GM19025 (cell line): ENCODE results near the gene FOXI1.
"Not testable (repeated sequence)": the region's sequence is repeated elsewhere in the genome, so short reads cannot be mapped to it uniquely, and the experiment has no call there.

Experiments used
- ATAC-seq: cut with Tn5 transposase; IDR thresholded peaks from one replicate; pipeline ENCODE4 v1.9.1; 2021; ENCODE audit warnings: mild to moderate bottlenecking, low read depth, moderate library complexity; ENCODE audit not compliant: unreplicated experiment

The FOXI1 gene

DNA sequence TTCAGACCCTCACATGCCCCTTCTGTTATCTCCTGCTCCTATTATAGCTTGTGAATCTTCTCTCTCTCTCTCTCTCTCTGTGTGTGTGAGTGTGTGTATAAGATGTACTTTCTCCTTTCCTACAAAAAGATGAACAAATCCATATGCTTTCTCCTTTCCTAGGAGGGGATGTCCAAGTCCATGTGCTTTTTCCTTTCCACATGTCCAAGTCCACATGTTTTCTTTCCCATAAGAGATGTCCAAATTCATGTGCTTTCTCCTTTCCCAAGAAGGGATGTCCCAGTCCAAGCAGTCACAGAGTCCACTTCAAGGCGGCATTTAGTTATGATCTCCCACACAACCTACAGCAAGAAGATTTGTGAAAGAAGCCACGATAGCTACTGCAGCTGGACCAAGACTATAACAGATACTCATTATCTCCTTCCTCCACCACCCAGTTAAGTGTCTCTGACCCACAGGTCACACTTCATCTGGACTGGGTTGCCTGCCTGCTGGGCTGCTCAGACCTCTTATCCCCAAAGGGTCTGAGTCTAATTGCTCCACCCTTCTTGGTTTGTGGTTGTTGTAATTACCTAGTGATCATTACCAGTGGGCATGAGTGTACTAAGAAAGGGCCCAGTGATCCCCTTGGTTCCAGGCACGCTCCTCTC lies 18.4 kb upstream of the FOXI1 start:
- ATAC-seq = no peak

DNA sequence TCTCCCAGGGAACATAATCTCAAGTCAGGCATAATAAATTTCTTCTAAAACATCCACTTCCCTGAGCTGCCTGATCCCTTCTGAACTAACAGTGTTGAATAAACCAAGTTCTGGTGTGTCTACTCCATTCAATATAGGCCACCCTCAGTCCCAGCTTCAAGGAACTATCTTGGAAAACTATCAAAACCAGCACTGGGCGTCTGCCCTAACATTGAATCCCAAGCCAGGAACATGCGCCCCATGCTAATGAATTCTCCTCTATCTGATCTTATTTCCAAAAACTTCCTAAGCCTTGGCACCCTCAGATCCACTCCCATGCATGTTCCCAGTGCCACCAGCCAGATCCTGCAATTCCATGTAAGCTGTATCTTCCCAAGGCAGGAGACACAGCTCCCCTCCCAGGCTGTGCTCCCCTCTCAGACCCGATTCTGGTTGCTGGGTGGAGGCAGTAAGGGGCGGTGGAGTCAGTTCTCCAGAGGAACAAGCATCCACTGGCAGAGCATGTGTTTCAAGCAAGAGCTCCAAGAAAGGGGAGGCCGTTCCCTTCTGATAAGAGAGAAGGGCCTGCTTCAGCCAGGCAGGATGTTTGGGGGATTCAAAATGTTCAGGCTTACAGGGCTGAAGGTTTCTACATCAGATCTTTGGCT lies 13.1 kb upstream of the FOXI1 start:
- no peak for ATAC-seq

DNA sequence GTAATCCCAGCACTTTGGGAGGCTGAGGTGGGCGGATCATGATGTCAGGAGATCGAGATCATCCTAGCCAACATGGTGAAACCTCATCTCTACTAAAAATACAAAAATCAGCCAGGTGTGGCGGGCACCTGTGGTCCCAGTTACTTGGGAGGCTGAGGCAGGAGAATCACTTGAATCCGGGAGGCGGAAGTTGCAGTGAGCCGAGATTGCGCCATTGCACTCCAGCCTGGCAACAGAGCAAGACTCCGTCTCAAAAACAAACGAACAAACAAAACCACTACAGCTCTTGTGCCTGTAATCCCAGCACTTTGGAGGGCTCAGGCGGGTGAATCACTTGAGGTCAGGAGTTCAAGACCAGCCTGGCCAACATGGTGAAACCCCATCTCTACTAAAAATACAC lies 11.4 kb upstream of the FOXI1 start:
- not testable (repeated sequence) for ATAC-seq

- ATAC-seq = no peak
Observed at GRCh38 chr5:170095646-170096045, 10.1 kb upstream of the FOXI1 start.

DNA sequence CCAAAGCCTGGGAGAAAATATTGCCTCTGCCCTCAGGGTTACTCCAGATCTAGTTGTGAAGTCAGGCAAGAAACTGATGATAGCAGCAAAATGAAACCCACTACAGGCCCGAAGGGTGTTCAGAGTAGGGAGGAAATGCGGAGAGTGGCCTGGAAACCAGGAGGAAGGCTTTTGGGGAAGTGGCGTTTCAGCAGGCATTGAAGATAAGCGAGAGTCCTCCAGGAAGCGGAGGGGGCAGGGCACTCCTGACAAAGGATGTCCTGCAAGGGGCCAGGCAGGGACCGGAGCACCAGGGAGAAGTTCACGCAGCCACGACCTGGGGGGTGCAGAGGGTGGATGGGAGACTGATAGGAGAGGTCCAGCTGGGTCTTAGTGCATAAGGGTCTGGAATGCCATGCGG lies 7.8 kb upstream of the FOXI1 start:
- ATAC-seq = no peak

- ATAC-seq = no peak
Observed at GRCh38 chr5:170100066-170100943, 5.4 kb upstream of the FOXI1 start.

DNA sequence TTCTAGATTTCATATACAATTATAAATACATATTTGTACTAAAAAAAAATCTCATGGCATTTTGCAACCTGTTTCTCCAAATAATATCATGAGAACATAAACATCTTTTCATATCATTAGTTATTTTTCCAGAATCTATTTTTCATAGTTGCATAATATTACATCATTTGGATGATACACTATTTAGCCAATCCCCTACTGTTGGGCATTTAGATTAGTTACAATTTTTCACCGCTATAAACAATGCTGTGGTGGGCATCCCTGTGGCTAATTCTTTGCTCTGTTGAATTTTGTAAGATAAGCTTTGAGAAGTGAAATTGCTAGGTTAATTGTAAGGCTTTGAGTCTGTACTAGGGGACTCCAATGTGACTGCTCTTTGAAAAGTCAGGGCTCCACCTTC lies 2.2 kb upstream of the FOXI1 start:
- no peak for ATAC-seq

GRCh38 chr5:170104299-170104698 lies 1.4 kb upstream of the FOXI1 start:
- ATAC-seq = no peak

- ATAC-seq = no peak
Observed at GRCh38 chr5:170104710-170105109, 987 bp upstream of the FOXI1 start.

DNA sequence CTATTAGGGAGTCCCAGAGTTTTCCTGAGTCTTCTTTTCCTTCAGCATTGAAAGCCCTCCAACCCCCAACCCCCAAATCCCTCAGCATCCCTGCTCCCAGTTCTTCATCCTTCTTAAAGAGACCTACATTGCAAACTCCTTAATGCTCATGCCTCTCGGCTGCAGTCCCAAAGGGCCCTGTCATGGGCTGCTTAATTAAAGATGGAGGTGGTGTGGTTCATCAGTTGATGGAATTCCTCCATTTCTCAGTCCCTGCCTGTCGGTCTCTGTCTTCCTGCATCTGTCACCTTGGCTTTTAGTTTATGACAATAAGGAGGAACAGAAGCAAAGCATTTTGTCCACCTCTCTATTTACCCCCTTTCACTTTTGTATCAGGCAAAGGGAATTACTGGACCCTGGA lies 2.0 kb downstream of the FOXI1 start:
- no peak for ATAC-seq

- no peak for ATAC-seq
Observed at GRCh38 chr5:170108266-170108785, 2.6 kb downstream of the FOXI1 start.

DNA sequence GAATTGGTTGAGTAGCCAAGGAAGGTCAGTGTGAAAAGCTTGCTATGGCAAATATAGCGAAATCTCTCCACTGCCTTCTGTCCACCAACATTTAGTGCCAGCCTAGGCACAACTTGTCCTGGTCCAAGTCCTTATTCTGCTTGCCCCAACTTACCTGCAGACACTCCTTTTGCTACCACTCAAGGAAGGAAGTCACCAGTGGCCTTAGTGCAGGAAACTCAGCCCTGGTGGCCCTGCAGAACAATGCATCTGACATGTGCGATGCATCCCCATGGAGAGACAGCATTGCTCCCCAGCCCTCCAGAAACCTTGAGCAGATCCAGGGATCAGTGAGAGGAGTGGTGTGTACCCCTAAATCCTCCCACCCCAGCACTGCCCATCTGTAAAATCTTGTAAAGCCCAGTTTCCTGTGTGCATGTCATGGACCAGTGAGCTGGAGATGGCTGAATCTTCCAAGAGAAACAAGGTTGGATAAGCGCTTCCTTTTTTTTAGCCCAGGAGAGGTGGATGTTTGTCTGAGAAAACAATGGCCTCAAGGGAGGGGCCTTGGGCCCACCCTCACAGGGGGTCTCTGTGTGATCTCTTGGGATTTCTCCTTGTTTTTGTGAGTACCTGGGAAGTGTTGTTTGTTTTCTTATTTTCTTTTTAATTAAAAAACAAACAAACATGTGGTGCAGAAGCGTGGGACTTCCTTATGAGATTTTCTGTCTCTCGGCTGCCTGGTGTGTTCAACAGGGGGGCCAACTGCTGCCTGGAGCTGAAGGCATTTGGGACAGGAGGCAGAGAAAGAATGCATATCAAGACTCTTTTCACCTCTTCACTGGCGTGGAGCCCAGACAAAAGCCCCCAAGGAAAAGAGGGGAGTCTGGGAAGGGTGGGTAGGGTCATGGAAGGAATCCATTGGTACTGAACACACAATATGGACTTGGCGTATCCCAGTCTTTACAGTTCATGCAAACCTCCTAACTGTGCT lies 3.6 kb downstream of the FOXI1 start:
- ATAC-seq = no peak

DNA sequence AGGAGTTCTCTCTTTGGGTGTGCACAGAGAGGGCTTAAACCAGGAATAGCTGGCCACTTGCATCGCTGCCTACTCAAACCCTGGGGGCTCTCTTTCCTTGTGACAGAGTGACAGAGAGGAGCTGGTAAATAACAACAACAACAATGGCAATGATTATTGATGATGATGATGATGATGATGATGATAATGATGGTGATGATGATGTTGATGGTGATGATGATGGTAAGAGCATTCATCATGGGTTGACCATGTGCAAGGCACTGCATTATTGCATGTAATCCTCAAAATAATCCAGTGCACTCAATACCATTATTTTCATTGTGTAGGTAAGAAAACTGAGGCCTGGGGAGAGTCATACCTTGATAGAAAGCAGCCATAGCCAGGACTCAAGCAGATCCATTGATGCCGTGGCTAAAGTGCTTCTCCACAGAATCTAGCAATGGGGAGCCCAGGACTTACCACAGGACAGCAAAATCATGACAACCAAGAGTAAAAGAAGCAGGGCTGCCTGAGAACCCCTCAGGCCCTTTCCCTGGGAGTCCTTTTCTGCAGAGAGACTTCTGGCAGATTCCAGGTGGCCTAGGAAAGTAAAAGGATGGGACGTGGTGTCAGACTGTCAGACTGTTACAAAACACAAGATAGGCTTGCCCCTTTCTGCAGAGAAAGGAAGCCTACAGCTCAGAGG lies 4.8 kb downstream of the FOXI1 start:
- ATAC-seq = no peak

DNA sequence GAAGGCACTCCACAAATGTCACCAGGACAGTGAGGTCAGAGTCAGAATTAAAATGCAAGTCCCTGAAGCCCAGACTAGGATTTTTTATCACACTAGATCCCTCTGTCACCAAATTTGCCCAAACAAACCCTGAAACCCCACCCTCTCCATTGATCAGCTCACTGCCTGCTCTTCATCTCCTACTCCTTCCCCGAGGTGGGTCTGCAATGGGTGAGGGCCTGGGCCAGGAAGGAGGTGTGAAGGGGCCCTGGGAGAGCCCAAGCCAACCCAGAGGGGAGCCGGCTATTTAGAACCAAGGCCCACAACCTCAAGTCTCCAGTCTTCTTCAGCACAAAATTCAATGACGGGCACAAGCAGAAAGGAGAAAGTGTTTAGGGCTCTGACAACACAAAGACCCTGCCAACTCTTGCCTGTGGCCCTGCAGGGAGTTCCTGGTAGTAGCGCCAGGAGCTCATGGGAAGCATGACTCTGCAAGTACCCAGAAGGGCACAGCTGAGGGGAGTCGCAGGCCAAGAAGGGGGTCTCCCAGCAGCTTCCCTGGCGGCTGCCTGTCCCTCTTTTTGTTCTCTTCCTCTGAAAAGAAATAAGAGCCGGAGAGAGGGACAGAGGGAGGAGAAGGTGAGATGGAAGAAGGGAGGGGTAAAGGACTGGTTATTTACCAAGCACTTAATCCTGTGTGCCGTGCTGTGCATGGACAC lies 5.5 kb downstream of the FOXI1 start:
- ATAC-seq = no peak

DNA sequence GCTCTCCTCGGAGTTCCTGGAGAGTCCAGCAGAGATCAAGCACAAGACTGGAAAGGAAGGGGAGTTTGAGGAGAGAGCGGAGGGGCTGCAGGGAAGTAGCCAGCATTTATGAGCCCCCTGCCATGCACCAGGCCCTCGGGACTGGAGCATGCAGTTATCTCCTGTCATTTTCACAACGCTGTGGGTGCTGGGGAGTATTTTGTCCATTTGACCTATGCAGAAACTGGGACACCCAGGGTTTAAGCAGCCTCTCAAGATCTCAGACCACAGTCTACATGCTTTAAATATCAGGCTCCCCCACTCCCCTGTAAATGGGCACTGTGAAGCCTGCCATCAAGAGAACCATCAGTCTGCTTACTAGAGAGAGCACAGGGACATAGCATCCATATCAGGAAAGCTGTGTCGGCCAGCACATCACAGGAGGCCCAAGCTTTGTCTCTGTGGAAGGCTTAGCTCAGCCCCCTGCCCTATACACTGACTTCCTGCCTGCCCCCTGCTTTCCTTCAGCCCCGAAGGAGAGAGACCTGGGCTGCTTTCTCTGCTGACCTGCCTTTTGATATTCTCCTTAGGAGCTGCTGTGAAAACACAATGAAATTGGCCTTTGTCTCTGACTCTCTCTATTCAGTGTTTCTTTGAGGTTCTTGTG lies 7.3 kb downstream of the FOXI1 start:
- ATAC-seq = no peak

- no peak for ATAC-seq
Observed at GRCh38 chr5:170113522-170113900, 7.8 kb downstream of the FOXI1 start.

- ATAC-seq = no peak
Observed at GRCh38 chr5:170114271-170114670, 8.6 kb downstream of the FOXI1 start.

DNA sequence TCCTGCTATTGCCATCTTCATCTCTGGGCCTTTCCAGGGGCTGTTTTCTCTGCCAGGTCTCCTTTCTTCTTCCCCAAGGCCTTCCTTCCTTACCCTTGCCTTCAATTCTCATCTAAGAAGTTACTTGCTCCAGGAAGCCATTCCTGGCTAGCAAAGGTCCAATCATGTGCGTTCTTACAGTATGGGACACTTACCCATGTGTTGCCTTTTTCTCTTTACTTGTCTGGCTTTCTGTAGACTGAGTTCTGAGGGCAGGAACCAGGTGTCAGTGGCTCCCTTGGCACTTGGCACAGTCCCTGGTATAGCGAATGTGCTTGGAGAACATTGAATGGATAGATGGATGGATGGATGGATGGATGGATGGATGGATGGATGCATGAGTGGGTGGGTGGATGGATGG lies 10.2 kb downstream of the FOXI1 start:
- no peak for ATAC-seq

DNA sequence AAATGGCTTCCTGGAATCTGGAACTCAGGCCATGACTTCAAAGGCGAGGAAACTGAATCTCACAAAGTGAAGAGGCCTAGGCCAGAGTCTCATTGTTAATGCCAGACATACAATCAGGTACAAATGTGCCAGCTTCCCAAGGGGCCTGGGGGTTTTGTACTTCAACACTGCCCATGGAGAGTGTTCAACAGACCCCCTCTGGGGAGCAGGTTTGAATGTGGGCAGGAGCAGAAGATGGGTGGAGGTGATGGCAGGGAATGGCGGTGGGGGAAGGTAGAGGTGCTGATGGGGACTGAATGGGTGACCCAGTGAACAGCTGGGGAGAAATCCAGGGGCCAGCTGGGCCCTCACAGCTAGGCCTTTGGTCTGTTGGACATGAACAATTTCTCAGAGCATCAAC lies 12.0 kb downstream of the FOXI1 start:
- no peak for ATAC-seq
